ENCODE measurements around the gene CORO1C.

Gene CORO1C

GRCh38 chr12:108724890-108725151, 6.5 kb downstream of the CORO1C start:
- no peak overlapping the region for H3K4me3 ChIP-seq (ENCODE audit: low read depth in 1 of 2, low read length in 1 of 2)
- no peaks in the 10 kb centered on the region for H3K9me3 ChIP-seq
- H3K27ac ChIP-seq: peak overlapping the region; percentile 88
- H3K27me3 ChIP-seq: no peaks in the 10 kb centered on the region
- no peaks in the 10 kb centered on the region for H3K36me3 ChIP-seq
- TF ChIP-seq CTCF (IDR thresholded peaks at IDR 0.05): no peak
- peaks cover 69 to 78% of the 10 kb centered on the region in 2 experiments for H3K4me1 ChIP-seq (ENCODE audit: control insufficient read depth in 1 of 2, insufficient read depth in 1 of 2, low read depth in 1 of 2, low read length in 1 of 2)

- no peaks in the 10 kb centered on the region for H3K36me3 ChIP-seq
- no peak for TF ChIP-seq CTCF (IDR thresholded peaks at IDR 0.05)
- H3K9me3 ChIP-seq: no peaks in the 10 kb centered on the region
- no peaks in the 10 kb centered on the region for H3K27me3 ChIP-seq
- H3K4me1 ChIP-seq (ENCODE audit: control insufficient read depth in 1 of 2, insufficient read depth in 1 of 2, low read depth in 1 of 2, low read length in 1 of 2): peaks cover 69 to 78% of the 10 kb centered on the region in 2 experiments
- H3K4me3 ChIP-seq (ENCODE audit: low read depth in 1 of 2, low read length in 1 of 2): no peak overlapping the region
- peak overlapping the region; percentile 88 for H3K27ac ChIP-seq
Observed at GRCh38 chr12:108724054-108724889, 7.0 kb downstream of the CORO1C start.

- no peaks in the 10 kb centered on the region for H3K9me3 ChIP-seq
- H3K27me3 ChIP-seq: no peaks in the 10 kb centered on the region
- H3K4me1 ChIP-seq (ENCODE audit: control insufficient read depth in 1 of 2, insufficient read depth in 1 of 2, low read depth in 1 of 2, low read length in 1 of 2): peaks cover 62 to 68% of the 10 kb centered on the region in 2 experiments
- peak overlapping the region; percentile 88 for H3K27ac ChIP-seq
- no peak overlapping the region for H3K4me3 ChIP-seq (ENCODE audit: low read depth in 1 of 2, low read length in 1 of 2)
- no peak for TF ChIP-seq CTCF (IDR thresholded peaks at IDR 0.05)
- H3K36me3 ChIP-seq: no peaks in the 10 kb centered on the region
Observed at GRCh38 chr12:108722992-108723766, 8.1 kb downstream of the CORO1C start.

GRCh38 chr12:108722463-108722862, 8.9 kb downstream of the CORO1C start:
- Histone ChIP-seq H3K4me3 (ENCODE audit: low read depth in 1 of 2, low read length in 1 of 2) (peak overlapping the region in 1 of 2 experiments; percentile 0), H3K27ac (peak overlapping the region; percentile 88), H3K4me1 (ENCODE audit: control insufficient read depth in 1 of 2, insufficient read depth in 1 of 2, low read depth in 1 of 2, low read length in 1 of 2) (peaks cover 62 to 68% of the 10 kb centered on the region in 2 experiments)

GRCh38 chr12:108721824-108722223, 9.5 kb downstream of the CORO1C start:
- H3K4me3 ChIP-seq (ENCODE audit: low read depth in 1 of 2, low read length in 1 of 2): peak overlapping the region in 1 of 2 experiments; percentile 0
- peaks cover 6% of the 10 kb centered on the region for H3K36me3 ChIP-seq
- peak overlapping the region; percentile 88 for H3K27ac ChIP-seq
- no peaks in the 10 kb centered on the region for H3K27me3 ChIP-seq
- peaks cover 62 to 68% of the 10 kb centered on the region in 2 experiments for H3K4me1 ChIP-seq (ENCODE audit: control insufficient read depth in 1 of 2, insufficient read depth in 1 of 2, low read depth in 1 of 2, low read length in 1 of 2)
- TF ChIP-seq CTCF (IDR thresholded peaks at IDR 0.05): no peak
- no peaks in the 10 kb centered on the region for H3K9me3 ChIP-seq

More at GRCh38 chr12:108722463-108722862, 8.9 kb downstream of the CORO1C start:
- Histone ChIP-seq H3K27me3 (no peaks in the 10 kb centered on the region), H3K9me3 (no peaks in the 10 kb centered on the region), H3K36me3 (peaks cover under 1% of the 10 kb centered on the region)
- TF ChIP-seq CTCF (IDR thresholded peaks at IDR 0.05): no peak

Data from neutrophil (primary cell).